HG02642 (cell line): ENCODE measurements around the gene MRPL54.
"Not testable (repeated sequence)": the region's sequence is repeated elsewhere in the genome, so short reads cannot be mapped to it uniquely, and the experiment has no call there.

Experiments
- ATAC-seq: cut with Tn5 transposase; IDR thresholded peaks from one replicate; pipeline ENCODE4 v1.9.1; 2021; ENCODE audit warnings: mild to moderate bottlenecking; ENCODE audit not compliant: unreplicated experiment, poor library complexity

MRPL54 gene

DNA sequence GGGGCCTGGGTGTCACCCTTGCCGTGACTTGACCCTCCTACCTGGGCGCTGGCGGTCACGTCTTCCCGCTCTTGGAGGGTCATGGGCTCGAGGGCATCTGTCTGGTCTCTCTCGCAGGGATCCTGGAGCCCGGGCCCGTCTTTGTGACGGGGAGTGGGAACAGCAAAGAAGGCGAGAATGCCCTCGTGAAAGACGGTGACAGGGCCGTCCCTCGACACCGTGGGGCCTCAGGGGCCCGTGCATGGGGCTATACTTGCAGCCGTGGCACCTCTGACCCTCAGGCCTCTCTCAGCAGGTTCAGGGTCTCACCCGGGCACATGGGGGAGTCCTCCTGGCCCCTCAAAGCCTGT, 44.6 kb downstream of the MRPL54 start:
- ATAC-seq: no peak

GRCh38 chr19:3807574-3808354, 45.3 kb downstream of the MRPL54 start:
- ATAC-seq: no peak

- ATAC-seq: no peak
These were observed 46.1 kb downstream of the MRPL54 start for GRCh38 chr19:3808420-3809143.

DNA sequence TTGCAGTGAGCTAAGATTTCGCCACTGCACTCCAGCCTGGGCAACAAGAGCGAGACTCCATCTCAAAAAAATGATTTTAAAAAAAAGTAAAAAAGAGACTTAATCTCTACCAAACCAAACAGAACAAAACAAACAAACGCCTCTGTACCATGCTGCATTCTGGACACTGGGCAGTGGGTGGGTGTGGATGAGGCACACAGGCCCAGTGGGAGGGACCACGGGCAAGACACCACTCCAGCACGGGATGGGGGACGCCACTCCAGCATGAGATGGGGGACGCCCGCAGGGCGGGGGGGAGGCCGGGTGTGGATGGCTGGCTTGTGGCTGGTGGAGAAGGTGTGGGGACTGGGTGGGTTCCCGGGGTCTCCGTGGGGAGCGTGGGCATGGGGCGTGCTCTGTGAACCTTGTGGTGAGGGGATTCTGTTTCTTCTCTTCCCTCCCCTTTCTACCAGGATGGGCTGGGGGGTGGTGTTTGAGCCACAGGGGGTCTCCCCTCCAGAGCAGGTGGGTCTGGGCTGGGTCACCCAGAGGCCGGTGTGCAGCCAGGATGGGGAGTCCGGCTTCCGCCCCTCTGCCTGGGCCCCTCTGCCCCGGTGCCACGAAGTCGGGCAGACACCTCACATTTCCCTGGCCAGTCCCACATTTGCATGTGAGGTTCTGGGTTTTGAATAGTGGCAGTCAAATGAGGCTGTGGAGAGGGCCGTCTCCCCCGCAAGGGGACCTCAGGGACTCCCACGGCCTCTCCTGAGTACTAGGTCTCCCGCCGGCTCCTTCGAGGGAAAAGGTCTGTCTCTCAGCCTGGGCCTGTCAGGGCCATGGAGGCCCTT, 47.6 kb downstream of the MRPL54 start:
- ATAC-seq: no peak

DNA sequence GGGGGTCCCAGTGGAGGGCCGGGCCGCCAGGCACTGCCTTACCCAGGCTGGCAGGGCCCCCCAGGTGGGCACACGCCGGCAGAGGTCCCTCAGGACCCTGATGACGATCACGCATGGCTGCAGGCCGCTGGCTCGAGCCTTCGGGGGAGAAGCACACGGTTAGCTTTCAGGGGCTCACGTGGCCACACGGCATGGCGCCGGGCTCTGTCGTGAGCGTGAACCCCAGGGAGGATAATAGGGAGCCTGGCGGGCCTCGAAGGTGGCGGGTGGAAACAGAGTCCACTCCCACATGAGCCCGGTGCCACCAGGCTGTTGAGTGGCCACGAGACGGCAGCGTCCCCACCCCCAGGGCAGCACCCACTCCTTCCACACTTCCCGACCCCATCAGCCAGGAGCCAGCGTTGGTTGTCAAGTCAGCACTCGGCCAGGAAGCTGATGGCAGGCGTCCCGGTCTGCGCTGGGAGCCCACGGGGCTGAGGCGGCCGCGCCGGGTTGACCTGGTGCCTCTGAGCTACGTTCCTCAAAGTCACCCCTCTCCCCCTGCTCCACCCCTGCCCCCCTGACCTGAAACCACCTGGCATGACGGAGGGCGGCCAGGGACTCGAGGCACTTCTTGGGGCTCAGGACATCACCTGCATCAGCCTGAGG, 48.4 kb downstream of the MRPL54 start:
- no peak for ATAC-seq

GRCh38 chr19:3813473-3814392, 51.3 kb downstream of the MRPL54 start:
- no peak for ATAC-seq

GRCh38 chr19:3814648-3815047, 52.2 kb downstream of the MRPL54 start:
- no peak for ATAC-seq

- not testable (repeated sequence) for ATAC-seq
These were observed 53.7 kb downstream of the MRPL54 start for GRCh38 chr19:3816148-3816547.

DNA sequence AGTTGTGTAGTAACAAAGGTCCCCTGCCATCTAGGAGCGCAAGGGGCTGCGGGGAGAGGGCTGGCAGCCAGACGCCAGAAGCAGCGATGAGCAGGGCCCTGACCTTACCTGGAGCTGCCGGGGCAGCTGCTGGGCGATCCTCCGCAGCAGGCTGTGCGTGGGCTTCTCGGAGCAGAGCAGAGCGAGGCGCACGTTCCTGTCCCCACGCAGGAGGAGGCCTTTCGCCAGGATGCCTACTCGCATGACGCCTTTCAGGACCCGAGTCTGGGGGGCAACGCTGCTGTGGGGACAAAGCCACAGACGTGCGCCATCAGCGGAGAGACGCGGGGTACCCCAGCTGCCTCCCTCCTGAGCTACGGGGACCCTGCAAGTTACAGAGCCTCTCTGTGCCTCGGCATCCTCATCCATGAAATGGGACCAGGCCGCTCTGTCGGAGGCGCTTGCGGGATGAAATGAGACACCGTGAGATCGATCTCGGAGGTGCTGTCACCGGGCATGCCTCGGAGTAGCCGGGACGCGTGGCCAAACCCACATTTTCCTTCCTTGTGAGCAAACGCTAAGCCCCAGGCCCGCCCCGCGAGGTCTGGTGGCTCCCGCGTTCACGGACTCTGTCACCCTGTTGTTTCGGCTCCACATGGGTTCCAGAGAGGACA, 54.2 kb downstream of the MRPL54 start:
- no peak for ATAC-seq
